ENCODE data around the gene SLC10A7.

Gene SLC10A7

DNA sequence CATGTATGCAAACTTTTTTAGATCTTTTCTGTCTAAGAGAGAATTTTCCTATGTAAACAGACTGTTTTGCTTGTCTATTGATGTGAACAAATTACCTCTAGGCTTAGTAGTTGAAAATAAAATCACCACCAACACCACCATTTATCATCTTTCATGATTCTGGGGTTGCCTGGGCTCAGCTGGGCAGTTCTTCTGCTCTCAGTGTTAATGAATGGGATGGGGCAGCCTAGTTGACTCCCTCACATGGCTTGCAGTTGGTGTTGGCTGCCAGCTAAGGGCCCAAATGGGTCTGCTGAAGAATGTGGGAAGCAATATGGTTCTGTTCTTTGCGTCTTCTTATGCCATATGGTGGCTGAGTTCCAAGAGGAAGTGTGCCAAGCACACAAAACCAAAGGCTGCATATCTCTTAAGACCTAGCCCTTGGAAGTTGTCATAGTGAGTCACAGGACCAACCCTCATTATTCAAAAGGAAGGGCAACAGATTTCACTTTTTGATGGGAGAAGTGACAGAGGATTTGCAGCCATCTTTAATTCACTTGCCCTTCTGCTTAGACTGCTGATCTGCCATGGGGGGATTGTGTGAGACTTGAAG lies 289.5 kb downstream of the SLC10A7 start:
- TF ChIP-seq, protein P1, sequence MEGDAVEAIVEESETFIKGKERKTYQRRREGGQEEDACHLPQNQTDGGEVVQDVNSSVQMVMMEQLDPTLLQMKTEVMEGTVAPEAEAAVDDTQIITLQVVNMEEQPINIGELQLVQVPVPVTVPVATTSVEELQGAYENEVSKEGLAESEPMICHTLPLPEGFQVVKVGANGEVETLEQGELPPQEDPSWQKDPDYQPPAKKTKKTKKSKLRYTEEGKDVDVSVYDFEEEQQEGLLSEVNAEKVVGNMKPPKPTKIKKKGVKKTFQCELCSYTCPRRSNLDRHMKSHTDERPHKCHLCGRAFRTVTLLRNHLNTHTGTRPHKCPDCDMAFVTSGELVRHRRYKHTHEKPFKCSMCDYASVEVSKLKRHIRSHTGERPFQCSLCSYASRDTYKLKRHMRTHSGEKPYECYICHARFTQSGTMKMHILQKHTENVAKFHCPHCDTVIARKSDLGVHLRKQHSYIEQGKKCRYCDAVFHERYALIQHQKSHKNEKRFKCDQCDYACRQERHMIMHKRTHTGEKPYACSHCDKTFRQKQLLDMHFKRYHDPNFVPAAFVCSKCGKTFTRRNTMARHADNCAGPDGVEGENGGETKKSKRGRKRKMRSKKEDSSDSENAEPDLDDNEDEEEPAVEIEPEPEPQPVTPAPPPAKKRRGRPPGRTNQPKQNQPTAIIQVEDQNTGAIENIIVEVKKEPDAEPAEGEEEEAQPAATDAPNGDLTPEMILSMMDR (conservative IDR thresholded peaks at IDR 0.05; ENCODE audit: low read depth, low read length), result no peak
- DNase-seq (ENCODE audit: low read depth), result no peak
- H3K4me3 ChIP-seq (ENCODE audit: low read depth, low read length), result no peak overlapping the region

DNA sequence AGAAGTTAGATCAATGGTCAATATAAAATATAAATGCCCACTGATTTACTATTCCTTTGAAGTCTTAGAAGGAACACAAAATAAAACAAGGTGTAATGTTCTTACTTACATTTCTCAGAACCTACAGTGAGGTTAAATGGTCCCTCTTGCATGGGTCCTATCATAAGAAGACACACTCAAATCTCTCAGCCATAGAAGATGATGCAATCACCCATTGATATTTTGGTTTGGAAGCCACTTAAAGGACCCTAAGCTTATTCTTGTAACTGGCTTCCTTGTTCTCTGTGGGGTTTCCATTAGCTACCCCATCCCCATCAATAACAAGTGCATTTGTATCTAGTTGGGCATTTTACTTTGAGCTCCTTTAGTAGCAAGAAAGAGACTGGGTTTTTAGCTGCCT lies 292.3 kb downstream of the SLC10A7 start:
- TF ChIP-seq, protein P1 (conservative IDR thresholded peaks at IDR 0.05; ENCODE audit: low read depth, low read length), result no peak
- no peak overlapping the region for H3K4me3 ChIP-seq (ENCODE audit: low read depth, low read length)
- no peak for DNase-seq (ENCODE audit: low read depth)

DNA sequence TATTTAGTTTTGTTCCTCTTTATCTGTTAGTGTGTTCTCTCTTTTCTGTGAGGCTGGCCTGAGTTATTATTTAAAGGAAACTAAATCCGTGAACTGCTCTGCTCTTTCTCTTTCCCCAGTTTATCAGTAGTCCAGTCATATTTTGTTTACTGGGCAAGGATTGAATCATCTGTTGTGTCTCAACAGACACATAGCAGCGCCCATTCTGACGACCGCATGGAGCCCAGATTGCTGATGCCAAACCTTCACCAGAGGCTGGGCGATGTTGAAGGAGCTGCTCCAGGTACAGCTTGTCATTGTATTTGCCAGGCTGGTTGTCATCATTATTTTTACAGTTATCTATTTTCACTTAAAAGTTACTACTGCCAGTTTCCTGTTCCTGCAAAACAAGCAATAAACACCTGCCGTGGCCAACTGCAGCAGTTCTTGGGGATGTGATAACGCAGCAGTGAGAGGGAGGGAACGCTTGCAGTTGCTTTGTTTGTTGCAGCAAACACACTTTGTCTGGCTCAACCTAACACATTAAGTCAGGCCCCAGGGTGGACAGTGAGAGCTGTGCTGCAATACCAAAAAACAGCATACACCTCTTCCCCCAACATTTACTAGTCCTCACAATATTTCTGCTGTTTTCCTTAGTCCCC lies 297.3 kb downstream of the SLC10A7 start:
- peak; percentile 28 for DNase-seq (ENCODE audit: low read depth)
- no peak overlapping the region for H3K4me3 ChIP-seq (ENCODE audit: low read depth, low read length)
- TF ChIP-seq, protein P1 (conservative IDR thresholded peaks at IDR 0.05; ENCODE audit: low read depth, low read length), result no peak

DNA sequence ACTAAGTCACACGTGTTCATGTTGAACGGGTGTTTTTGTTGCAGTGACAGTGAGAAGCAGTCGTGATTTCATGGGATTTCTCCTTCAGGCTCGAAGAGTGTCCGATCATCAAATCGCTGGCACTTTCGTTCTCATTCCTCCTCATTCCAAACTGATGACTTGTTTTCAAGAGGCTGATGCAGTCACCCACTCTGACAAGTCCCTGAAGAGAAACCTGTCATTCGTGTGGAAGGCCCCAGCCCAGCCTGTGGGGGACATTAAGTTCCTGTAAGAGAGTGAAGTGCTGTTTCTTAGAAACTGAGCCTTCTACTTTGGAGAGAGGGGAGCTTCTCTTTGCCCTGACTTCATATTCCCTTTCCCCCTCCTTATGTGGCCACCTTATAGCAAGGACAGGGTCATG lies 299.4 kb downstream of the SLC10A7 start:
- H3K4me3 ChIP-seq (ENCODE audit: low read depth, low read length), result no peak overlapping the region
- DNase-seq (ENCODE audit: low read depth), result peak; percentile 38
- TF ChIP-seq, protein P1 (conservative IDR thresholded peaks at IDR 0.05; ENCODE audit: low read depth, low read length), result no peak

DNA sequence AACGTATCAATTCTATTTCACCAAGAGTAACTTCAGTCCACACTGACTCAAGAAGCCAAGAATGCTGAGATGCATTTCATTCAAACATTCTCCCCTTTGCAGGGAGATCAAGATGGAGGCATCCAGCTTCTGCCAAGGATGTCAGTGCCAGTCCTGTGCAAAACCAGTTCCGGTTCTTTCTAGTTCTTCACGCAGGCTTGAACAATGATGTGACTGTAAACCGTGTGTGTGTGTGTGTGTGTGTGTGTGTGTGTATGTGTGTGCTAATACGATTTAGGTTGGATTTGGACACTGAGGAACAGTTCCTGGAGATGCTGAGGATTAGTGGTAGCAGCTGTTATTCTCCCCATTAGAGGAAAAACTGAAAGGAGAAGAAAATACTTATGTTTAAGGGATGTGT lies 307.5 kb downstream of the SLC10A7 start, which contains the start of gene REELD1:
Gene REELD1 (plus strand): TSS at position 301 of the 400 bp plus-strand sequence. CDS start 2,415 bp downstream, outside the sequence.
- no peak for DNase-seq (ENCODE audit: low read depth)
- no peak within 1 kb of the TSS for H3K4me3 ChIP-seq (ENCODE audit: low read depth, low read length)
- TF ChIP-seq, protein P1 (conservative IDR thresholded peaks at IDR 0.05; ENCODE audit: low read depth, low read length), result no peak

DNA sequence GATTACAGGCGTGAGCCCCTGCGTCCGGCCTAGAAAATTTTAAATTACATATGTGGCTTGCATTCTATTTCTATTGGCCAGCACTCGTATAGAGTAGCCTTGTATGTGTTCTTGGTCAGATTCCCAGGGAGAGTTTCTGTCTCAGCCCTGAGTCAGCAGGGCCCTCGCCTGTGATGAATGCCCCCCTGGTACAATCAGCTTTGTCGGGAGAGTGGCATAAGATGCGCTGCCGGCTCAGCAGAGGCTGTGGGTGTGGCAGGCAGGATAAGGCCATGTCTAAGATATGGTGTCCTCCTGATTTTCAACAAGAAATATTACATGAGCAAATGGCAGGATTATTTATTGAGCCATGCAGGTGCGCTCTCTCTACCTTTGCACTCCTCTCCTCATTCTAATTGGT lies 309.0 kb downstream of the SLC10A7 start:
- no peak for DNase-seq (ENCODE audit: low read depth)
- no peak overlapping the region for H3K4me3 ChIP-seq (ENCODE audit: low read depth, low read length)
- TF ChIP-seq, protein P1 (conservative IDR thresholded peaks at IDR 0.05; ENCODE audit: low read depth, low read length), result no peak

DNA sequence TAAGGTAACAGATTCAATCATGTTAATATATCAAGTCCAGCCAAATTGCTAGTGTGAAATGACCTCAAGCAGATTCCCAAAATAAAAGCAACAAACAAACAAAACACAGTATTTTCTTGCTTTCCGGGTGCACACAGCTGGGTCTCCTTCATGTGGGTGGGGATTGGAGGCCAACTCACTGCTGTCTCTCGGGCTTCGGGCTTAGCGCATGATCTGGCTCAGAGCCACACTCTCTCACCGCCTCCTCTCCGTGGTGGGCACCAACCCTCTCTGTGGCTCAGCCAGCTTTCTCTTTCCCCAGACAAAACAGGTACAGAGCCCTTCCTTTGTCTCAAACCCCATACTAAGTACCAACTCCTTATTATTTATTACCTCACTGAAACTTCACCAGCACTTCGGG lies 310.3 kb downstream of the SLC10A7 start:
- TF ChIP-seq, protein P1 (conservative IDR thresholded peaks at IDR 0.05; ENCODE audit: low read depth, low read length), result no peak
- DNase-seq (ENCODE audit: low read depth), result no peak
- no peak overlapping the region for H3K4me3 ChIP-seq (ENCODE audit: low read depth, low read length)
